IMR-90 (cell line): Measurements from ENCODE around the gene BRWD1. TPM values are rescaled to one million over a fixed set of nuclear protein-coding genes. Genes with fewer than 3 reads are reported as not detected.

Experiments
- ATAC-seq: fragments of 200-7000 bp; cut with Tn5 transposase; 2 replicates; pipeline ENCODE4 v1.9.1; 2020; ENCODE audit warnings: low read depth, mild to moderate bottlenecking, moderate library complexity
- BruUV-seq: library from RNA; stranded (reverse); fragments of 400-500 nt; replicated peaks from 2 replicates; lab custom pipeline; 2021; lab: Mats Ljungman, UMichigan
- CTCF ChIA-PET: fragments of 300-600 bp; formaldehyde crosslinking; extraction: SDS; loops from one replicate; lab custom pipeline; 2021; ENCODE audit warnings: antibody characterized with exemption; lab: Yijun Ruan, JAX
- POLR2A ChIA-PET: fragments of 300-600 bp; sonication (Branson Sonifier 250); formaldehyde crosslinking; loops from one replicate; lab custom pipeline; 2022; ENCODE audit warnings: antibody characterized with exemption; ENCODE audit not compliant: unreplicated experiment; lab: Charles Lee
- DNase-seq: peaks from one replicate; pipeline ENCODE4 v3.0.0; 2013
- H2AFZ ChIP-seq: replicated peaks from 2 replicates; pipeline ENCODE3; 2013; ENCODE audit warnings: low read length, mild to moderate bottlenecking; ENCODE audit not compliant: poor library complexity
- H2AK5ac ChIP-seq: 2 replicates; pipeline ENCODE4 v1.6.1; 2013; ENCODE audit warnings: low read depth, low read length, inconsistent platforms
- H2AK9ac ChIP-seq: replicated peaks from 2 replicates; pipeline ENCODE3; 2013; ENCODE audit warnings: mild to moderate bottlenecking, low read depth, low read length, moderate library complexity; ENCODE audit not compliant: poor library complexity
- H2BK120ac ChIP-seq: 2 replicates; pipeline ENCODE4 v1.6.1; 2013; ENCODE audit warnings: low read depth, low read length, inconsistent platforms
- H2BK15ac ChIP-seq: 3 replicates; pipeline ENCODE4 v1.6.1; 2013; ENCODE audit warnings: low read depth, low read length, inconsistent platforms
- H2BK20ac ChIP-seq: 2 replicates; pipeline ENCODE4 v1.6.1; 2013; ENCODE audit warnings: low read depth, mild to moderate bottlenecking, inconsistent platforms, low read length, moderate library complexity
- H2BK5ac ChIP-seq: 2 replicates; pipeline ENCODE4 v1.6.1; 2013; ENCODE audit warnings: mild to moderate bottlenecking, low read depth, low read length, inconsistent platforms; ENCODE audit not compliant: poor library complexity, severe bottlenecking
- H3K14ac ChIP-seq: replicated peaks from 2 replicates; pipeline ENCODE4 v1.6.1; 2013; ENCODE audit warnings: low read depth, low read length, inconsistent platforms
- H3K18ac ChIP-seq: 2 replicates; pipeline ENCODE4 v1.6.1; 2013; ENCODE audit warnings: low read depth, low read length, control low read depth
- H3K23ac ChIP-seq: 2 replicates; pipeline ENCODE4 v1.6.1; 2013; ENCODE audit warnings: low read depth, low read length, inconsistent platforms
- H3K27ac ChIP-seq: 2 replicates; pipeline ENCODE4 v1.5.1; 2013; ENCODE audit warnings: mild to moderate bottlenecking, control low read depth, low read length; ENCODE audit not compliant: insufficient read depth
- H3K27me3 ChIP-seq: 2 replicates; pipeline ENCODE4 v1.6.1; 2013; ENCODE audit warnings: low read length; ENCODE audit not compliant: control insufficient read depth, insufficient read depth
- H3K36me3 ChIP-seq: 2 replicates; pipeline ENCODE4 v1.6.1; 2013; ENCODE audit warnings: low read length, mixed read lengths; ENCODE audit not compliant: control insufficient read depth, insufficient read depth
- H3K4ac ChIP-seq: 2 replicates; pipeline ENCODE4 v1.6.1; 2013; ENCODE audit warnings: low read depth, low read length, inconsistent platforms
- H3K4me1 ChIP-seq: 2 replicates; pipeline ENCODE4 v1.6.1; 2013; ENCODE audit warnings: low read length, mixed read lengths; ENCODE audit not compliant: control insufficient read depth, insufficient read depth
- H3K4me2 ChIP-seq: 2 replicates; pipeline ENCODE4 v1.6.1; 2013; ENCODE audit warnings: low read depth, mild to moderate bottlenecking, control low read depth, low read length, moderate library complexity
- H3K4me3 ChIP-seq: 2 replicates; pipeline ENCODE4 v1.5.1; 2013; ENCODE audit warnings: low read depth, mild to moderate bottlenecking, control low read depth, low read length, moderate library complexity; ENCODE audit not compliant: insufficient read depth
- H3K56ac ChIP-seq: 2 replicates; pipeline ENCODE4 v1.6.1; 2013; ENCODE audit warnings: low read length, inconsistent platforms; ENCODE audit not compliant: insufficient read depth; ENCODE audit errors: extremely low read depth
- H3K79me1 ChIP-seq, 2 experiments: 2 replicates each; pipeline ENCODE4 v1.6.1; 2013; ENCODE audit warnings: low read length in 2 of 2, inconsistent platforms in 1 of 2, low read depth in 1 of 2
- H3K9ac ChIP-seq: 2 replicates; pipeline ENCODE4 v1.6.1; 2013; ENCODE audit warnings: low read depth, low read length, control low read depth
- H3K9me1 ChIP-seq: 2 replicates; pipeline ENCODE4 v1.6.1; 2013; ENCODE audit warnings: low read length, inconsistent platforms; ENCODE audit not compliant: insufficient read depth
- H3K9me3 ChIP-seq: 2 replicates; pipeline ENCODE4 v1.6.1; 2013; ENCODE audit warnings: low read length; ENCODE audit not compliant: control insufficient read depth, insufficient read depth
- H4K20me1 ChIP-seq: 2 replicates; pipeline ENCODE4 v1.6.1; 2013; ENCODE audit warnings: low read length, inconsistent platforms; ENCODE audit not compliant: insufficient read depth
- H4K5ac ChIP-seq: 2 replicates; pipeline ENCODE4 v1.6.1; 2013; ENCODE audit warnings: mild to moderate bottlenecking, low read depth, low read length, control low read depth
- H4K8ac ChIP-seq, 2 experiments: 2 replicates each; pipeline ENCODE4 v1.6.1; 2013; ENCODE audit warnings: low read depth in 2 of 2, low read length in 2 of 2, control low read depth in 1 of 2, inconsistent platforms in 1 of 2
- H4K91ac ChIP-seq: 2 replicates; pipeline ENCODE4 v1.6.1; 2013; ENCODE audit warnings: low read depth, low read length, inconsistent platforms; ENCODE audit not compliant: insufficient read depth
- MXI1 ChIP-seq: IDR thresholded peaks from 2 replicates; pipeline ENCODE4 v1.6.1; 2012; ENCODE audit warnings: low read depth, mild to moderate bottlenecking, low read length, moderate library complexity, borderline replicate concordance
- WGBS, 2 experiments: methylation state at CpG; one replicate each; pipeline versions ENCODE4 v1.1.5 to v1.1.7; 2013; ENCODE audit warnings: missing lambda C conversion rate in 2 of 2; ENCODE audit not compliant: insufficient read length in 1 of 2; ENCODE audit errors: extremely low coverage in 2 of 2; 5-methylcytosine and 5-hydroxymethylcytosine counted together
- dilution Hi-C: fragments of 300-500 bp; cut with HindIII; formaldehyde crosslinking; loops from one replicate; pipeline ENCODE4 v1.14.3; 2018; ENCODE audit warnings: low sequenced_read_pairs; ENCODE audit not compliant: unreplicated experiment
- in situ Hi-C: fragments of 300-500 bp; cut with MboI; formaldehyde crosslinking; loops from 3 replicates; pipeline ENCODE4 v1.14.3; 2019; ENCODE audit warnings: low sequenced_read_pairs, inconsistent platforms, mixed read lengths
- intact Hi-C: fragments of 100-400 bp; cut with micrococcal nuclease; formaldehyde crosslinking; loops from 2 replicates; pipeline ENCODE4 v1.10.0; 2022
- polyA plus RNA-seq, 3 experiments: library from polyadenylated mRNA; depleted of rRNA; stranded (reverse); fragments of >200 nt; gene quantifications; 2 replicates each; pipeline ENCODE4 v1.2.3, GENCODE V29; 2012; ENCODE audit warnings: low replicate concordance in 1 of 3
- total RNA-seq: library from RNA; depleted of rRNA; stranded (reverse); fragments of >200 nt; gene quantifications from 2 replicates; pipeline ENCODE4 v1.2.3, GENCODE V29; 2012

The BRWD1 gene
- total and polyA plus RNA-seq, 2 of the 4 experiments (the other 2 are of a cell fraction) = 6.7 to 28.7 TPM

DNA sequence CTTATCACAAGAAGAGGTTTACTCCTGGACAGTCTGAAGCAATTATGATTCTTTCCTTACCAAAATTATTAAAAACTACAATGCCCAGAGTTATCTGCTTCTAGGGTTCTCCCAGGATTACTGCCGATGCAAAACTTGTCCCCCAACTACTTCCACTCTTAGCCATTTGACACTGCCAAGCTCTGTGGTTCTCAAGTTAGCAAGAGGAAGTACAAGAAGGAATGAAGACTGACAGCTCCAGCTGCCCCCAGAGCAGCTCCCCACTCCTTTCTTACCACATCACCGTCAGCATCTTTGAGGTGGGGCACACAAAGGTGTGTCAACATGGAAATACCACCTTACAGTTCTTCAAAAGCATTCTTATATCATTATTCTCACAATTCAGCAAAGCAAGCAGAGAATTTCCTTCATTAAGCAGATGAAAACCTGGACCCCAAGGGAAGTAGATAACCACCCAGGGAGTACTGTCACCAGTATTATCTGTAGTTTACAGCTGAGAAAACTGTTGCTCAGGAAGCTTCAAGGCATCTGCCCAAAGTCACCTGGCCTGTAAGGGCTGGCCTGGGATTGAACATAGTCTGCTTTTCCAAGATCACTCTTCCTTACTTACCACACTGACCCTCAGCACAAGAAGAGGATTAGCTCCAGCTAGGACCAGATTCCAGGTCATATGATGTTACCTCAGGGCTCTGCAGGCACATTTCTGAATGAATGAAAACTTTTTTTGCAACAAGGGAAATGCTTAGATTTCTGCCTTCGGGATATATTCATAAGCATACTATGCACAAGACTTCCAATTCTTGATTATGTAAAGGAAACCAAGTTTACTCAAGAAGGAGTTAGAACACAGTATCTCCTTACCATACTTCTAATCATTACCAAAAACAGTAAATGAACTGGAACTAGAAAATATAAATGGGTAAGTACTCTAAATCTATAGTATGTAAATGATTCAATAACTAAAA lies 139.4 kb downstream of the BRWD1 start:
- in situ Hi-C loops (loop anchor here (10.0 to 25.0 kb wide), 2 partner anchors 669 to 787 kb away; no protein-coding TSS in a partner anchor), intact Hi-C loops (no loop called here), dilution Hi-C loops (no loop called here)
- Histone ChIP-seq H3K4me3 (no peak overlapping the region), H3K36me3 (peaks cover 26% of the 10 kb centered on the region), H2AK5ac (no peak overlapping the region), H3K9ac (no peak overlapping the region), H4K5ac (no peak overlapping the region), H3K4ac (no peak overlapping the region), H3K23ac (no peak overlapping the region), H3K27me3 (no peaks in the 10 kb centered on the region), H3K79me1 (peaks cover 7 to 21% of the 10 kb centered on the region in 2 experiments; a peak in 2 of 4 replicates), H3K27ac (no peak overlapping the region), H2BK15ac (no peak overlapping the region), H3K56ac (no peak overlapping the region), H2AK9ac (no peak overlapping the region), H3K18ac (no peak overlapping the region), H3K9me1 (peaks cover 9% of the 10 kb centered on the region; the same call in 1 of the 2 replicates), H3K4me2 (no peak overlapping the region), H2BK20ac (no peak overlapping the region), H2AFZ (no peak overlapping the region), H3K14ac (no peak overlapping the region), H3K9me3 (no peaks in the 10 kb centered on the region), H3K4me1 (peaks cover 2% of the 10 kb centered on the region; the same call in 1 of the 2 replicates), H2BK120ac (no peak overlapping the region), H4K8ac (no peak overlapping the region), H2BK5ac (no peak overlapping the region), H4K20me1 (peaks cover 6% of the 10 kb centered on the region; the same call in 1 of the 2 replicates), H4K91ac (no peak overlapping the region)
- ChIA-PET POLR2A (interaction anchor here (0.5 kb wide), 1 partner anchor 11 kb away, joined by 8 read pairs; no protein-coding TSS in a partner anchor), CTCF (interaction anchor here (0.6 kb wide), 1 partner anchor 37 kb away, joined by 4 read pairs; no protein-coding TSS in a partner anchor)
- WGBS, 2 experiments = 100% methylated on average over 1 of the region's 3 CpGs; no CpG with 5 or more reads in 1 of the 2 experiments
- no peak for TF ChIP-seq MXI1
- ATAC-seq (no peak), DNase-seq (no peak)
- BruUV-seq = no TSS peak
